Measurements from ENCODE around the gene GPR155. TPM values are rescaled to one million over a fixed set of nuclear protein-coding genes. Genes with fewer than 3 reads are reported as not detected.
"Not testable (repeated sequence)": the region's sequence is repeated elsewhere in the genome, so short reads cannot be mapped to it uniquely, and the experiment has no call there.

GPR155 gene
- total RNA-seq, 4 donors from 2014 or later, result 2.1 to 9.9 (median 3.6) TPM

DNA sequence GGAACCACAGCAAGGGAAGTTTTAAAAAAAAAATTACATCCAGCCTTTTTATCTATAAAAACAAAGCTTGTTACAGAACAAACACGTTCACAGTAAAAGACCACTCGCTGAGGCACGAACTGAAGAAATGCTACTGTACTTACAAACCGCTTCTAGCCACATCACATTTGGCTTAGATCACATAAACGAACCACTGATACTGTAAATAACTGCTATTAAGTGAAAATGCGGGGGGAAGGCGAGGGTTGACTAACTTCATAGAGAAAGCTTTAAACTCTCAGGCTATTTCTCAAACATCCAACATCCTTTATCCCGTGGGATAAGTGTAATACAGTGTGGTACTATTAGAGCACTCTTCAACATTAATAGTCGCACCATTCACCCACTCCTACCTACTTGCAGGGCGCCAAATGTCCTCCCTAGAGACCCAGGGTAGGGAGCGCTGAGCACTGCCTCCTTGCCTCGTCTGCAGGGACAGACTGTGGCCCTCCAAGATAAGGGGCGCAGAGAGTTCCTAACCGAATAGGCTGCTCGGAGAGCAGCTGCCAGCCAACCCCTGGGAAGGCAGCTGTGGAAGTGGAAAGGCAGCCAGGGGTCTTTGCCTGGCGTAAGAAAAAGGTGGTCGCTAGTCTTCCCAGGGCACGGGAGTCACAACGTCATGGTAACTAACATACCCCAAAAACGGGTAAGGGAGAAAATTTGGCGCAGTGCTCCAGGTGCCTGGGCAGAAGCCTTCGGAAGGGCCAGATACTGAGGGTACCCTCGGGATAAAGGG is 854 bp downstream of the GPR155 start:
- DNase-seq, result no peak
- 4% methylated on average over 17 to 18 of the region's 23 CpGs for WGBS, 2 donors
- H3K4me3 ChIP-seq, result peak overlapping the region; percentile 63 to 81 (median 70)
- H3K9me3 ChIP-seq, result no peaks in the 10 kb centered on the region
- H3K27me3 ChIP-seq, result no peaks in the 10 kb centered on the region
- peak overlapping the region; percentile 82 to 88 (median 86) for H3K27ac ChIP-seq
- TF ChIP-seq, protein P1, sequence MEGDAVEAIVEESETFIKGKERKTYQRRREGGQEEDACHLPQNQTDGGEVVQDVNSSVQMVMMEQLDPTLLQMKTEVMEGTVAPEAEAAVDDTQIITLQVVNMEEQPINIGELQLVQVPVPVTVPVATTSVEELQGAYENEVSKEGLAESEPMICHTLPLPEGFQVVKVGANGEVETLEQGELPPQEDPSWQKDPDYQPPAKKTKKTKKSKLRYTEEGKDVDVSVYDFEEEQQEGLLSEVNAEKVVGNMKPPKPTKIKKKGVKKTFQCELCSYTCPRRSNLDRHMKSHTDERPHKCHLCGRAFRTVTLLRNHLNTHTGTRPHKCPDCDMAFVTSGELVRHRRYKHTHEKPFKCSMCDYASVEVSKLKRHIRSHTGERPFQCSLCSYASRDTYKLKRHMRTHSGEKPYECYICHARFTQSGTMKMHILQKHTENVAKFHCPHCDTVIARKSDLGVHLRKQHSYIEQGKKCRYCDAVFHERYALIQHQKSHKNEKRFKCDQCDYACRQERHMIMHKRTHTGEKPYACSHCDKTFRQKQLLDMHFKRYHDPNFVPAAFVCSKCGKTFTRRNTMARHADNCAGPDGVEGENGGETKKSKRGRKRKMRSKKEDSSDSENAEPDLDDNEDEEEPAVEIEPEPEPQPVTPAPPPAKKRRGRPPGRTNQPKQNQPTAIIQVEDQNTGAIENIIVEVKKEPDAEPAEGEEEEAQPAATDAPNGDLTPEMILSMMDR (IDR thresholded peaks at IDR 0.05), result no peak
- TF ChIP-seq POLR2A (IDR thresholded peaks at IDR 0.05), result no peak
- intact Hi-C loops (cut with DNase I), result no loop called here
- peaks cover 0 to 18% (median 0%) of the 10 kb centered on the region in 3 donors for H3K36me3 ChIP-seq
- peaks cover 0 to 35% (median 0%) of the 10 kb centered on the region in 3 donors for H3K4me1 ChIP-seq

DNA sequence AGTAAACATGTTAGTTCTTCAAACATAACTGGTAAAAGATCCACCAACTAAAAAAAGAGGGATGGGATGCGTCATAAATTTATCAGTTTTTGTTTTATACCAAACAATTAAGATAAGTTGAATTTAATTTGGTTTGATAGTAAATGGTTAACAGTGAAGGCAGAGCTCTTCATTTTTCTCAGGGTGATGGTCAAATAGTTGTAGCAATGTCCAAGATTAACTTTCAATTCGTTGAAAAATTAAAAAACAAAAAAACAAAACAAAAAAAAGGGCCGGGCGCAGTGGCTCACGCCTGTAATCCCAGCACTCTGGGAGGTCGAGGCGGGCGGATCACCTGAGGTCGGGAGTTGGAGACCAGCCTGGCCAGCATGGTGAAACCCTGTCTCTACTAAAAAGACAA is 1.8 kb downstream of the GPR155 start:
- H3K4me1 ChIP-seq, result peaks cover 0 to 35% (median 0%) of the 10 kb centered on the region in 3 donors
- intact Hi-C loops (cut with DNase I); H3K9me3 ChIP-seq; DNase-seq; H3K27me3 ChIP-seq: not testable (repeated sequence)
- peaks cover 0 to 28% (median 0%) of the 10 kb centered on the region in 3 donors for H3K36me3 ChIP-seq
- H3K27ac ChIP-seq, result peak overlapping the region in 2 of 4 donors; percentile 85 to 86
- H3K4me3 ChIP-seq, result peak overlapping the region in 3 of 4 donors; percentile 65 to 81 (median 74)
- 59% methylated on average over 9 of the region's 9 CpGs for WGBS, 2 donors

DNA sequence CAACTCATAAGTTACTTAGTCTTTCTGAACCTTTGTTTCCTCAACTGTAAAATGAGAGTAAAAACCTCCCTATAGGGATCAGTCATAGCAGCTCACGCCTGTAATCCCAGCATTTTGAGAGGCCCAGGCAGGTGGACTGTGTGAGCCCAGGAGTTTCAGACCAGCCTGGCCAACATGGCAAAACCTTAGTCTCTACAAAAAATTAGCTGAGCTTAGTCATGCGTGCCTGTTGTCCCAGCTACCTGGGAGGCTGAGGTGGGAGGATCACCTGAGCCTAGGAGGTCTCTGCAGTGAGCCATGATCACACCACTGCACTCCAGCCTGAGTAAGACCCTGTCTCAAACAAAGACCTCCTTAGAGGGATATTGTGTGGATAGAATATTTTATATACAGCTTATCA is 2.3 kb downstream of the GPR155 start:
- TF ChIP-seq POLR2A (IDR thresholded peaks at IDR 0.05), result no peak
- TF ChIP-seq, protein P1 (IDR thresholded peaks at IDR 0.05), result no peak
- H3K27ac ChIP-seq, result peak overlapping the region in 2 of 4 donors; percentile 16 to 85
- 73 to 81% methylated on average over 2 of the region's 2 CpGs for WGBS, 2 donors
- H3K4me1 ChIP-seq, result peaks cover 0 to 35% (median 0%) of the 10 kb centered on the region in 3 donors
- intact Hi-C loops (cut with DNase I), result no loop called here
- H3K9me3 ChIP-seq, result no peaks in the 10 kb centered on the region
- no peak for DNase-seq
- peak overlapping the region in 3 of 4 donors; percentile 65 to 81 (median 74) for H3K4me3 ChIP-seq
- peaks cover 0 to 29% (median 0%) of the 10 kb centered on the region in 3 donors for H3K36me3 ChIP-seq
- H3K27me3 ChIP-seq, result no peaks in the 10 kb centered on the region

DNA sequence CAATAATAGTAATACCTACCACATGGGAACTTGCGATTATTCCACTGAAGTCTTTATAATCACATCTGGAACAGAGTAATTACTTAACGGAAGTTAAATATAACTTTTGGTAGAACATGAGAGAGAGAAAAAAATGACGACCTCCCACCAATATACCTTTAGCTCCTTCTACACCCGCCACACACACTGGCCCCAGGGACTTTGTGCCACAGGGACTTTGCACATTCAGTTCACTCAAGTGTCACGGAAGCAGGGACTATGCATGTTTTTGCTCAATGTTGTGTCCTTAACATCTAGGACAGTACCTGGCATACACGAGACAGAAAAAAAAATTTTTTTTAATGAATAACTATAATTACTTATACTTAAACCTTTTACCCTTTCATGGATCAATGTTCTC is 4.0 kb downstream of the GPR155 start:
- Histone ChIP-seq H3K27ac (no peak overlapping the region), H3K9me3 (no peaks in the 10 kb centered on the region), H3K4me3 (no peak overlapping the region), H3K27me3 (no peaks in the 10 kb centered on the region), H3K4me1 (peaks cover 0 to 35% (median 0%) of the 10 kb centered on the region in 3 donors), H3K36me3 (peaks cover 0 to 29% (median 0%) of the 10 kb centered on the region in 3 donors)
- intact Hi-C loops (cut with DNase I), result no loop called here
- 91 to 95% methylated on average over 6 of the region's 6 CpGs for WGBS, 2 donors
- TF ChIP-seq, protein P1 (IDR thresholded peaks at IDR 0.05), result no peak
- TF ChIP-seq POLR2A (IDR thresholded peaks at IDR 0.05), result no peak
- DNase-seq, result no peak

DNA sequence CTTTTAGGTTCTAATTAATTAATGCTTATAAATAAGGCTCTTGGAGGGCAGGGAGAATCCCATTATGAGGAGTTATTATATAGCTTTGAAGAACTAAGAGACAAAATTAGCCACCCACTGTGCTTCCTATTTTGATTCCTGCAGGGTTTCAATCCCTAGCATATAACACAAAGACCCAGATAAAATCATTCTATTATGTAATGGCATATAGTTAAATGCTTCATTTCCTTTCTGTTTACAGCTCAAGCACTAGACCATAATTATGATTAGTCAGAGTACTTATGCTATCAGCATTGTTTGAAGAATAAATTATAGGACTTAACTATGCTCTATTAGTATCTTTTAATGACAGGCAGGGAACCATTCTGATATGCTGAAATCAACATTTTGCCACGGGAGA is 9.1 kb downstream of the GPR155 start:
- intact Hi-C loops (cut with DNase I), result no loop called here
- WGBS, 2 donors, result 77 to 86% methylated on average over 1 of the region's 1 CpG

More for the DNA sequence above, 9.1 kb downstream of the GPR155 start:
- H3K36me3 ChIP-seq, result peaks cover 0 to 29% (median 0%) of the 10 kb centered on the region in 3 donors
- no peaks in the 10 kb centered on the region for H3K9me3 ChIP-seq
- H3K27me3 ChIP-seq, result no peaks in the 10 kb centered on the region
- no peaks in the 10 kb centered on the region for H3K4me1 ChIP-seq
- no peak for DNase-seq
- H3K4me3 ChIP-seq, result no peak overlapping the region
- no peak overlapping the region for H3K27ac ChIP-seq
- TF ChIP-seq, protein P1 (IDR thresholded peaks at IDR 0.05), result no peak
- TF ChIP-seq POLR2A (IDR thresholded peaks at IDR 0.05), result no peak
